Activated CD4-positive, alpha-beta T cell treated with anti-CD3 and anti-CD28 coated beads, Interleukin-2, amount 10 ng/mL, durations not matched to agents 7 days and 5 days (primary cell): ENCODE data around the gene MMEL1. TPM values are rescaled to one million over a fixed set of nuclear protein-coding genes. Genes with fewer than 3 reads are reported as not detected.

Experiments used
- CTCF ChIA-PET: fragments of 350-600 bp; sonication (Branson Sonifier 250); formaldehyde crosslinking; loops from one replicate; lab custom pipeline; 2021; ENCODE audit warnings: antibody characterized with exemption; lab: Charles Lee
- POLR2A ChIA-PET: fragments of 350-600 bp; sonication (Branson Sonifier 250); formaldehyde crosslinking; loops from one replicate; lab custom pipeline; 2021; ENCODE audit warnings: antibody characterized with exemption; lab: Charles Lee
- DNase-seq: peaks from one replicate; pipeline ENCODE4 v3.0.0-alpha.2; 2020
- H3K27ac Mint-ChIP-seq: one replicate; pipeline ENCODE4 v1.8.0; 2021; ENCODE audit warnings: mild to moderate bottlenecking, moderate library complexity, mixed read lengths
- H3K27me3 Mint-ChIP-seq: one replicate; pipeline ENCODE4 v1.8.0; 2021; ENCODE audit warnings: mixed read lengths
- H3K36me3 Mint-ChIP-seq: one replicate; pipeline ENCODE4 v1.8.0; 2021; ENCODE audit warnings: low read depth, mixed read lengths
- H3K4me1 Mint-ChIP-seq: one replicate; pipeline ENCODE4 v1.8.0; 2021; ENCODE audit warnings: mixed read lengths
- H3K4me3 Mint-ChIP-seq: one replicate; pipeline ENCODE4 v1.8.0; 2021; ENCODE audit warnings: mild to moderate bottlenecking, moderate library complexity, mixed read lengths
- H3K9me3 Mint-ChIP-seq: one replicate; pipeline ENCODE4 v1.8.0; 2021; ENCODE audit warnings: mixed read lengths
- total RNA-seq, 2 experiments: library from RNA; stranded (reverse); gene quantifications; one replicate each; pipeline ENCODE4 v1.2.3, GENCODE V29; 2021

MMEL1 gene
- total RNA-seq, 2 experiments from 2014 or later: 2.9 to 3.5 TPM

- POLR2A ChIA-PET: interaction anchor here (0.9 to 2.1 kb wide), 4 partner anchors 9 to 132 kb away, joined by 3 to 7 read pairs (median 4); partner anchors contain the start of genes PANK4 and TNFRSF14
- no peaks in the 10 kb centered on the region for H3K9me3 Mint-ChIP-seq
- peak; percentile 93 for DNase-seq
- no peaks in the 10 kb centered on the region for H3K36me3 Mint-ChIP-seq
- H3K4me1 Mint-ChIP-seq: peaks cover 39% of the 10 kb centered on the region
- peak overlapping the region; percentile 87 for H3K4me3 Mint-ChIP-seq
- peaks cover 1% of the 10 kb centered on the region for H3K27me3 Mint-ChIP-seq
- CTCF ChIA-PET: interaction anchor here (0.8 to 4.5 kb wide), 8 partner anchors 10 to 355 kb away, joined by 3 to 36 read pairs (median 7); partner anchors contain the start of genes FAAP20, PRXL2B and TNFRSF14
- H3K27ac Mint-ChIP-seq: peak overlapping the region; percentile 97
Observed at GRCh38 chr1:2546515-2547209, 86.2 kb downstream of the MMEL1 start.

DNA sequence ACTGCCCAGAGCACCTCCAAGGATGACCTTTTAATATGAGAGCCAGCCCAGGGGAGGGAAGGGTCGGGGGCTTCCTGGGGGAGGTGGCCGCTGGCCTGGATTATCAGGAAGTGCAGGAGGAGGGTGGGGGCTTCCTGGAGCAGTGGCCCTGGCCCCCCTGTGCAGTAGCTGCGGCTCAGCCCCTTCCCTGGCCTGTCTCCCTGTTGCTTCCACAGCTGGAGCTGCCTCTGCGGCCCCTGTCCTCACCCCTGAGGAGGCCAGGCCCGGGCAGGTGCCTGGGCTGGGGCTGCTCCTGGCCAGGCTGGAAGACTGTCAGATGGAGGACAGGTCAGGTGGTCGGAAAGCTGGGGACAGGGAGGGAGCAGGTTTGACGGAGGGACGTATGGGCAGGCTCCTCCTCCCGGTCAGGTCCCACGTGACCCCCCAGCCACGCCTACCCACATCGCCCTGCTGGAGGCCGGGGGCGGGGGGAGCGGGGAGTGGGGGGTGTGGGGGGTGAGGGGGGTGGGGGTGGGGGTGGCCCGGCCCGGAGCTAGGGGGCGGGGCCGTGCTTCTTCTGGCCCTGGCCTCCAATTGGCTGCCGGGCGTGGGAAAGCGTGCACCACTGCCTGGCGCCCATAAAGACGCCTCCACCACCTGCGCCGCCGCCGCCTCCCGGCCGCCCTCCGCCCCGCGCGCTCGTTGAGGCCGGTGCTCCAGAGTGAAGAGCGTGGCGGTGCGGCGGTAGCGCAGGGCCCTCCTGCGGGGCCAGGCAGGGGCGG lies 86.9 kb downstream of the MMEL1 start:
- DNase-seq: peak; percentile 91
- Mint-ChIP-seq H3K4me1 (peaks cover 33% of the 10 kb centered on the region), H3K4me3 (peak overlapping the region; percentile 87), H3K27me3 (peaks cover 3% of the 10 kb centered on the region), H3K36me3 (no peaks in the 10 kb centered on the region), H3K9me3 (no peaks in the 10 kb centered on the region), H3K27ac (peak overlapping the region; percentile 97)
- POLR2A ChIA-PET: interaction anchor here (0.7 to 0.9 kb wide), 2 partner anchors 15 to 20 kb away, joined by 3 read pairs; partner anchors contain the start of gene PANK4
- CTCF ChIA-PET: interaction anchor here (1.3 to 4.5 kb wide), 4 partner anchors 13 to 39 kb away, joined by 3 to 36 read pairs (median 5); partner anchors contain the start of gene PRXL2B

GRCh38 chr1:2544875-2545640 lies 87.8 kb downstream of the MMEL1 start:
- no peaks in the 10 kb centered on the region for H3K9me3 Mint-ChIP-seq
- no peak for DNase-seq
- POLR2A ChIA-PET: no interaction called here
- no peaks in the 10 kb centered on the region for H3K36me3 Mint-ChIP-seq
- H3K4me1 Mint-ChIP-seq: peaks cover 32% of the 10 kb centered on the region
- no peak overlapping the region for H3K4me3 Mint-ChIP-seq
- peak overlapping the region; percentile 31 for H3K27ac Mint-ChIP-seq
- CTCF ChIA-PET: interaction anchor here (1.0 to 4.5 kb wide), 4 partner anchors 12 to 40 kb away, joined by 3 to 36 read pairs (median 4); partner anchors contain the start of gene PRXL2B
- peaks cover 3% of the 10 kb centered on the region for H3K27me3 Mint-ChIP-seq

GRCh38 chr1:2544093-2544874 lies 88.5 kb downstream of the MMEL1 start:
- Mint-ChIP-seq H3K9me3 (no peaks in the 10 kb centered on the region), H3K4me3 (no peak overlapping the region), H3K27me3 (peaks cover 3% of the 10 kb centered on the region), H3K27ac (peak overlapping the region; percentile 9), H3K4me1 (peaks cover 27% of the 10 kb centered on the region), H3K36me3 (no peaks in the 10 kb centered on the region)
- DNase-seq: no peak
- CTCF ChIA-PET: interaction anchor here (1.0 to 4.5 kb wide), 5 partner anchors 10 to 41 kb away, joined by 3 to 36 read pairs (median 5); partner anchors contain the start of gene PRXL2B
- POLR2A ChIA-PET: no interaction called here

DNA sequence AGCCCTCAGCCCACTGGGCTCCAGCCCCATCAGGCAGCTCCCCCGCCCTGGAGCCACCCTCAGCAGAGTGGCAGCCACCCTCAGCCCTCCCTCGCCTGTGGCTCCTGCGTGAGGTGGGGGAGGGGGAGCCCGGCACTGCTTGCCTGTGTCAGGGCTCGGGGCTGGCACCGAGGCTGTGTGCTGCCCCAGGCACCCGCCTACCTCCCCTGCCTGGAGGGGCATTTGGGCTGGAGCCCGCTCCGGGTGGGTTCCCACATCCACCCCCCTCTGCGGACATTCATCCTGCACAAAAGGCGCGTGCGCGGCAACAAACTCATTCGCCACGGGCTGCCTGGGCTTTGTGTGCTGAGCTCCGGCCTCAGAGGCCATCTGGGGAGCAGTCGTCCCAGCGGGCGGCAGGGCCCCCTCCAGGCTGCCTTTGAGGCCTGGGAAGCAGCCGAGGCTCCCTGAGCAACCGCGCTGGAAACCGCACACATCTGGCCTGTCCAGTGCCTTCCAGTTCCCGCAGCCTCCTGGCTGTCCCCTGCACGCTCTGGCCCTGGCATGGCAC lies 89.2 kb downstream of the MMEL1 start:
- Mint-ChIP-seq H3K27me3 (peaks cover 3% of the 10 kb centered on the region), H3K4me3 (no peak overlapping the region), H3K27ac (no peak overlapping the region), H3K36me3 (no peaks in the 10 kb centered on the region), H3K4me1 (peaks cover 20% of the 10 kb centered on the region), H3K9me3 (no peaks in the 10 kb centered on the region)
- ChIA-PET CTCF (interaction anchor here (1.1 kb wide), 1 partner anchor 9 kb away, joined by 5 read pairs; no protein-coding TSS in a partner anchor), POLR2A (no interaction called here)
- peak; percentile 44 for DNase-seq

DNA sequence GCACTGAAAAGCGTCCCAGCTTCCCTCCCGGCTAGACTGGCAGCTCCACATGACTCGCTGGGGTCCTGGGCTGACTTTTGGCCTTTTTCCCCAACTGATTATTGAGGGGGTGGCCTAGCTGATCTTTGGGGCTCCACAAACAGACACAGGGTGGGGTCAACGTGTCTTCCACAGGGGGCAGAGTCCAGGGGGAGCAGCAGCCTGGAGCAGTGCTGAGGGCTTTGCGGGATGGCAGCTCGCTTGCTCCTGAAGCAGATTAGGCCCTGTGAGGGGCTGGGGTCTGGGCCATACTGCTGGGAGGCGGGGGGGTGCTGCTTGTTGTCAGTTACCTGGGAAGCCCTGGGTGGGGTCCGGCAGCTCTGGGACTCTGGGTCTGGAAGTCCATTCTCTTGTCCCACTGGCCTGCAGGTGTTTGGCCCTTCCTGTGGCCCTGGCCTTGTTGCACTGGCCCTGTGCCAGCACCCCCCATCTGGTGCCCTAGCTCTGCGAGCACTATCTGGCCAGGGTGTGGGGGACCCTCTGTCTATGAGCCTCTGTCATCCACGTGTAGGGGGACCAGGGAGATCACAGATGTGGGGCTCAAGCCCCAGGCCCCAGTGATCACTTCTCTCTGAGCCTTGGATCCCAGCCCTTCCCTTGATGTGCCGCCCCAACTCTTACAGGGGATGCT lies 90.4 kb downstream of the MMEL1 start:
- Mint-ChIP-seq H3K27me3 (peaks cover 3% of the 10 kb centered on the region), H3K9me3 (no peaks in the 10 kb centered on the region), H3K4me1 (peaks cover 12% of the 10 kb centered on the region), H3K27ac (no peak overlapping the region), H3K36me3 (no peaks in the 10 kb centered on the region), H3K4me3 (no peak overlapping the region)
- ChIA-PET CTCF (no interaction called here), POLR2A (no interaction called here)
- no peak for DNase-seq

DNA sequence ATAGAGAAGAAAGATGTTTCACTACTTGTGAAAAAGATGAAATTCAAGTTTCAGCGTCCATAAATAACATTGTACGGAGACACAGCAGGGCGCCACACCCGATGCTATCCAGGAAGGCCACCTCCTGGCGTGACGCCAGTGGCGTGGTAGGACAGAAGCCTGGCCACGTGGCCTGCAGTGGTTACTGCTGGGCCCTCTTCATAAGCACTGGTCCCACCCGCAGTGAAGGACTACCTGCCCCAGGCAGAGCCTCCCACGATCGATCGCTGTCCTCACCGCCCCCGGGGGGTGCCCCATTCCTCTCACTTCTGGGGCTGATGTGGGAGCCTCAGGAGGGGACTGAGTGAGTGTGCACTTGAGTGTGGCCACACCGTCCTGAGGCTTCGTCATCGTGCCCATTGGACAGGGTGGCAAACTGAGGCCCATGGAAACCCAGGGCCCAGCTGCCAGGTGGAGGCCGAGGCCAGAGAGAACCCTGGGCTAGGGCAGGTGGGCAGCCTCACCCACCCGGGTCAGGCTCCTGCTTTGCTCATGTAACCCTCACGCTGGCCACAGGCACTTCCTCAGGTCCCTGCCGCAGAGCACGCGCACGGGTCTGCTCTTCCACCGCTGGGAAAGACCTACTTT lies 91.1 kb downstream of the MMEL1 start:
- no peaks in the 10 kb centered on the region for H3K9me3 Mint-ChIP-seq
- no peaks in the 10 kb centered on the region for H3K36me3 Mint-ChIP-seq
- no peak overlapping the region for H3K4me3 Mint-ChIP-seq
- H3K27ac Mint-ChIP-seq: no peak overlapping the region
- no peak for DNase-seq
- POLR2A ChIA-PET: no interaction called here
- peaks cover 3% of the 10 kb centered on the region for H3K27me3 Mint-ChIP-seq
- CTCF ChIA-PET: interaction anchor here (0.7 kb wide), 1 partner anchor 15 kb away, joined by 3 read pairs; no protein-coding TSS in a partner anchor
- H3K4me1 Mint-ChIP-seq: peaks cover 10% of the 10 kb centered on the region

DNA sequence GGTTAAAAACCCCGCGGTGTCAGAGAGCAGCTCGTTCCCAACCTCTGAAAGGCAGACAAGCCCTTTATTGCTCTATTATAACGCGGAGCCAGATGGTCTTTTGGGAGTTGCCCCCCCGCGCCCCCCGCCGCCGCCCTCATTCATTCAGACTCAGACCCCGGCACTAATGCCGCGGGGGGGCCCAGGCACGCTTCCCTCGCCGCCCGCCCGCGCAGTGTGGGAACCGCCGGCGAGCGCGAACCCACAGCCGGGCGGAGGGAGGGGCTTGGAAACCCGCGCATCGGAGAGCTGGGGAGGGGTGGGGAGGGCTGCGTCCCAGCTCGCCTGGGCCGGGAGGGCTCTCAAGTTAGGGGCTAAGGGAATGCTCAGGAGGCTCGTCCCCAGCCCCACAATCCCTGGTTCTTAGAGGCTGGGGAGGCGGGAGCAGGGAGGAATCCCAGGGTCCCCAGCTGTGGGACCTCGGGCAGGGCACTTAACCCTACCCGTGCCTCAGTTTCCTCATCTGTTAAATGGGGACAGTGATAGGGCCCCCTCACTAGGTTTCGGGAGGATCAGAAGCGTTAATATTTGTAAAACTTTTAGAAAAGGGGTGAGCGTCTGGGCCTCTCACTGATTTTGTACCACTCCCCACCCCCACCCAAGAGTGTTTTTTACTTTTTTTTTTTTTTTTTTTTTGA lies 91.9 kb downstream of the MMEL1 start:
- H3K27me3 Mint-ChIP-seq: peaks cover 7% of the 10 kb centered on the region
- H3K36me3 Mint-ChIP-seq: no peaks in the 10 kb centered on the region
- no peak for DNase-seq
- peaks cover 10% of the 10 kb centered on the region for H3K4me1 Mint-ChIP-seq
- ChIA-PET CTCF (interaction anchor here (0.7 to 2.2 kb wide), 3 partner anchors 10 to 14 kb away, joined by 3 to 9 read pairs (median 8); partner anchors contain the start of genes HES5 and PANK4), POLR2A (no interaction called here)
- no peaks in the 10 kb centered on the region for H3K9me3 Mint-ChIP-seq
- no peak overlapping the region for H3K27ac Mint-ChIP-seq
- H3K4me3 Mint-ChIP-seq: no peak overlapping the region
